ENCODE results near the gene BACH2. TPM values are rescaled to one million over a fixed set of nuclear protein-coding genes. Genes with fewer than 3 reads are reported as not detected.
"Not testable (repeated sequence)": the region's sequence is repeated elsewhere in the genome, so short reads cannot be mapped to it uniquely, and the experiment has no call there.

The BACH2 gene
- total and polyA plus RNA-seq, 2 donors, result 0.90 to 7.5 TPM

DNA sequence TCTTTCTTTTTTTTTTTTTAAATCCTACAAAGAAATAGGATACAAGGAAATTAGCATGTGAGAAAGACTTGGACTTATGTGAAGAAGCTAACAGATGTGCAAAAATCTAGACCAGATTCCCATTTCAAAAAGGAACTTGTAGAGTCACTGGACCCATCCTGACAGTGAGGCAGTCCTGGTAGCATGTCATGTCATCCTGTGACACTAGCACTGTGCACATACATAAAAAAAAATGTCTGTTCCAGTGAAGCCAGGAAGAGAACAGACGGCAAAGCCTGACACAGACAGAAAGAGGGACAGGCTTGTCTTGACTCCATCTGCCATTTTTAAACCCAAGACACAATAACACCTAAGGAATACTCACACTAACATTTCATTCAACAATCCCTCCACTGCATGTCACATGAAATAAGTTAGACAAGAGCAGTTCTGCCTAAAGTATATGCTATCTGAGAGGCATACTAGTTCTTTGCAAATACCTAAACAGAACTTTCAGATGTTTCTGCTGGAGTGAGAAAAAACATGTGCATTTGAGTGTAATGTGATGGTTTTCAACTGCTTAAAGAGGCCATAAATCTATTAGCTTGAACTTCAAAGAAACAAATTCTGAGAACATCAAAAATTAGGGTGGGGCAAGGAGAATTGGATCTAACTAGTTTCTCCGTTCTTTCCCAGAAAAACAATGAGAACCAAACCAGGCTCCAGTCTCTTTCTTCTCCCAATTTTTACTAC, 159.6 kb downstream of the BACH2 start:
- no peaks in the 10 kb centered on the region for H3K4me1 ChIP-seq (ENCODE audit: insufficient read depth)
- DNase-seq (ENCODE audit: extremely low spot score), result no peak
- H3K36me3 ChIP-seq (ENCODE audit: insufficient read depth), result no peaks in the 10 kb centered on the region
- H3K27ac ChIP-seq (ENCODE audit: low read depth), result no peak overlapping the region
- no peak overlapping the region for H3K4me3 ChIP-seq (ENCODE audit: low read depth, low read length)
- WGBS, result 65% methylated on average over 2 of the region's 2 CpGs

- Histone ChIP-seq H3K4me3 (ENCODE audit: low read depth, low read length) (no peak overlapping the region), H3K4me1 (ENCODE audit: insufficient read depth) (no peaks in the 10 kb centered on the region), H3K36me3 (ENCODE audit: insufficient read depth) (no peaks in the 10 kb centered on the region), H3K27ac (ENCODE audit: low read depth) (no peak overlapping the region)
- WGBS, result 94% methylated on average over 2 of the region's 2 CpGs
- no peak for DNase-seq (ENCODE audit: extremely low spot score)
Measured at GRCh38 chr6:90136176-90136575, 160.5 kb downstream of the BACH2 start.

GRCh38 chr6:90135667-90136066, 161.0 kb downstream of the BACH2 start:
- H3K36me3 ChIP-seq (ENCODE audit: insufficient read depth), result no peaks in the 10 kb centered on the region
- no peak overlapping the region for H3K27ac ChIP-seq (ENCODE audit: low read depth)

GRCh38 chr6:90133664-90134063, 163.0 kb downstream of the BACH2 start:
- 98% methylated on average over 3 of the region's 3 CpGs for WGBS
- H3K27ac ChIP-seq (ENCODE audit: low read depth); H3K4me3 ChIP-seq (ENCODE audit: low read depth, low read length); DNase-seq (ENCODE audit: extremely low spot score); H3K36me3 ChIP-seq (ENCODE audit: insufficient read depth); H3K4me1 ChIP-seq (ENCODE audit: insufficient read depth): not testable (repeated sequence)

More at GRCh38 chr6:90135667-90136066, 161.0 kb downstream of the BACH2 start:
- Histone ChIP-seq H3K4me3 (ENCODE audit: low read depth, low read length) (no peak overlapping the region), H3K4me1 (ENCODE audit: insufficient read depth) (no peaks in the 10 kb centered on the region)
- DNase-seq (ENCODE audit: extremely low spot score), result no peak
- WGBS, result 87% methylated on average over 5 of the region's 5 CpGs

GRCh38 chr6:90131614-90132423, 164.8 kb downstream of the BACH2 start:
- 66% methylated on average over 7 of the region's 7 CpGs for WGBS
- no peak overlapping the region for H3K27ac ChIP-seq (ENCODE audit: low read depth)
- no peaks in the 10 kb centered on the region for H3K36me3 ChIP-seq (ENCODE audit: insufficient read depth)
- no peak overlapping the region for H3K4me3 ChIP-seq (ENCODE audit: low read depth, low read length)
- no peak for DNase-seq (ENCODE audit: extremely low spot score)
- H3K4me1 ChIP-seq (ENCODE audit: insufficient read depth), result no peaks in the 10 kb centered on the region

DNA sequence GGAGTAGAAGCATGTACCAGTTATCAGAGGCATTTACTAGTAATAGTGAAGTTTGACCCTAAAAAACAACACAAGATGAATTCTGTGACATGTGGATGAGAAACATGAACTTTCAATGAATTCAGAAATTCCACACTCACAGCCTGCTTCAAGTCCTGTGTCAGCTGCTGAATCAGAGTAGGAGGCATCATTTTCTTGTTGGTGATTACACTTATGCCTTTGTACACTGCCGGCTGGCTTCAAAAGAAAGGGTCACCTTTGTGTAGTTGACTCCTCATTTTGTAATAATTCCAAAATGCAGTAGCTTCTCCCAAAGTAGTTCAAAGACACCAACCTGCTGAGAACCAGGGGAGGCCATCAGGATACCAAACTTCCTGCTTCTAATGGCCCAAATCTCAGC, 165.5 kb downstream of the BACH2 start:
- no peaks in the 10 kb centered on the region for H3K4me1 ChIP-seq (ENCODE audit: insufficient read depth)
- 81% methylated on average over 1 of the region's 1 CpG for WGBS
- no peak for DNase-seq (ENCODE audit: extremely low spot score)
- H3K4me3 ChIP-seq (ENCODE audit: low read depth, low read length), result no peak overlapping the region
- H3K27ac ChIP-seq (ENCODE audit: low read depth), result no peak overlapping the region
- H3K36me3 ChIP-seq (ENCODE audit: insufficient read depth), result no peaks in the 10 kb centered on the region

- not testable (repeated sequence) for H3K4me3 ChIP-seq (ENCODE audit: low read depth, low read length); H3K4me1 ChIP-seq (ENCODE audit: insufficient read depth); DNase-seq (ENCODE audit: extremely low spot score); H3K36me3 ChIP-seq (ENCODE audit: insufficient read depth); H3K27ac ChIP-seq (ENCODE audit: low read depth)
- 75% methylated on average over 2 of the region's 2 CpGs for WGBS
Measured at GRCh38 chr6:90128687-90129086, 168.0 kb downstream of the BACH2 start.

- Histone ChIP-seq H3K4me3 (ENCODE audit: low read depth, low read length) (no peak overlapping the region), H3K27ac (ENCODE audit: low read depth) (no peak overlapping the region), H3K36me3 (ENCODE audit: insufficient read depth) (no peaks in the 10 kb centered on the region), H3K4me1 (ENCODE audit: insufficient read depth) (no peaks in the 10 kb centered on the region)
- 88% methylated on average over 7 of the region's 7 CpGs for WGBS
- DNase-seq (ENCODE audit: extremely low spot score), result no peak
Measured at GRCh38 chr6:90127595-90127994, 169.0 kb downstream of the BACH2 start.

GRCh38 chr6:90126839-90127238, 169.8 kb downstream of the BACH2 start:
- WGBS, result 87% methylated on average over 4 of the region's 4 CpGs
- H3K4me3 ChIP-seq (ENCODE audit: low read depth, low read length), result no peak overlapping the region

DNA sequence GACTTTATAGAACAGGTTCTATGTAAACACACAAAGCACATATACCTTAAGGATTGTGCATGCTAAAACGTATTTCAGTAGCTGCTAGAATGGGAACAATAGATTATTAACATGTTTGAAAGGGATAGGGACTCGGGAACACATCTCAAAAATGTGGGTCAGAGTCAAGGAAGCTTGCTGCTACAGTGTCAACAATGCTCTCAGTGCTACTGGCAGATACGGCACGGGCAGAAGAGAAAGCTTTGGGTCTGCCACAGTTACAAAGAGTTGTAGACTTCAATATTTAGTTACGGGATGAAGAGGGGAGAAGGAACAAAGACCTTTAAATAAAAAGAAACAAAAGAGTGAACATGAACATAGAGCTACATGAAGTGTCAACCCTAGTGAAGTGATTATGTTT, 170.5 kb downstream of the BACH2 start:
- WGBS, result 62% methylated on average over 5 of the region's 5 CpGs

More at GRCh38 chr6:90126839-90127238, 169.8 kb downstream of the BACH2 start:
- no peaks in the 10 kb centered on the region for H3K4me1 ChIP-seq (ENCODE audit: insufficient read depth)
- no peak overlapping the region for H3K27ac ChIP-seq (ENCODE audit: low read depth)
- DNase-seq (ENCODE audit: extremely low spot score), result no peak
- no peaks in the 10 kb centered on the region for H3K36me3 ChIP-seq (ENCODE audit: insufficient read depth)

DNA sequence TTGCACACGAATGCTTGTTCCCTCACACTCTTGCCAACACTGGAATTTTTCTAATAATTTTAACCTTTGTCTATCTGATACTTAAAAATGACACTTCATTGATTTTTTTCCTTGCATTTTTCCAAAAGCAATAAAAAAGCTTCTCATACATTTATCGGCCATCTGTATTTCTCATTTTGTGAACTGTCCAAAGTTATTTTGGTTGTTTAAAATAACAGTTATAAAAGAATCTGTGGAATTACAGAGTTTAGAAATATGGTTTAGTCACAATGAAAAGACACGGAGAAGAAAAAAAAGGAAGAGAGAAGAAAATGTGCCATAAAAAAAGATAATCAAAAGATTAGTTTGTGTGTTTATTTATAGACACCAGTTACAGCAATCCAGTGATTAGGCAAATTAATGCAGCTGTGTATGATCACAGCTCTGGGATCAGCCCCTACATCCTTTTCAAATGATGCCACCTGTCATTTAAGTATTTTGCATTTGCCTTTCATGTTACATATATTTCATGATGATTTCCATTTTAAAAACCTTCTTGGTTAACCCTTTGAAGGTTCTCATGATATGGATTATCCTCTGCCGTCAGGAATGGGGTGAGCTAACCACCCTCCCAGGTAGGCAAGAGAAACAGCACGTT, 171.7 kb downstream of the BACH2 start:
- H3K36me3 ChIP-seq (ENCODE audit: insufficient read depth), result no peaks in the 10 kb centered on the region
- no peak for DNase-seq (ENCODE audit: extremely low spot score)
- no peak overlapping the region for H3K27ac ChIP-seq (ENCODE audit: low read depth)
- no peak overlapping the region for H3K4me3 ChIP-seq (ENCODE audit: low read depth, low read length)
- no peaks in the 10 kb centered on the region for H3K4me1 ChIP-seq (ENCODE audit: insufficient read depth)
- 51% methylated on average over 5 of the region's 5 CpGs for WGBS

More for the DNA sequence above, 170.5 kb downstream of the BACH2 start:
- DNase-seq (ENCODE audit: extremely low spot score), result no peak
- Histone ChIP-seq H3K4me3 (ENCODE audit: low read depth, low read length) (no peak overlapping the region), H3K36me3 (ENCODE audit: insufficient read depth) (no peaks in the 10 kb centered on the region), H3K4me1 (ENCODE audit: insufficient read depth) (no peaks in the 10 kb centered on the region), H3K27ac (ENCODE audit: low read depth) (no peak overlapping the region)

DNA sequence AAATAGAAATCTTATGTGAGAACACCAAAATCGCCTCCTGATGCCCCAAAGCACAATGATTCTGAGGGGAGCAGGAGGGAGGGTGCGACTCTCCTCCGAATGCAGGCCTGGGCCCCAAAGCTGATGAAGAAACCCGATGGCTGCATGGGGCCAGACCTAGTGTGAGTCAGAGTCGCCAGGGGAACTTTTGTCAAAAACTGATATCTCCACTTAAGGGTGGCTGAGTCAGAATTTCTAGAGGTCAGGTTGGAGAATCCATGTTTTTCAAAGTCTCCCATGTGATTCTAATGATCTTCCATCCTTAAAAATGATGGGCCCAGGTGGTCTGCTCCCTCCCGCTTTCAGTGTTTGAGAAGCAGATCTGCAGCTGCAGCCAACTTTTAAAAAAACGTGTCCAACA, 172.8 kb downstream of the BACH2 start:
- no peak for DNase-seq (ENCODE audit: extremely low spot score)
- Histone ChIP-seq H3K4me1 (ENCODE audit: insufficient read depth) (no peaks in the 10 kb centered on the region), H3K36me3 (ENCODE audit: insufficient read depth) (no peaks in the 10 kb centered on the region), H3K27ac (ENCODE audit: low read depth) (no peak overlapping the region), H3K4me3 (ENCODE audit: low read depth, low read length) (no peak overlapping the region)
- WGBS, result 85% methylated on average over 7 of the region's 7 CpGs

GRCh38 chr6:90121982-90122381, 174.7 kb downstream of the BACH2 start:
- no peak for DNase-seq (ENCODE audit: extremely low spot score)
- no peaks in the 10 kb centered on the region for H3K36me3 ChIP-seq (ENCODE audit: insufficient read depth)
- 85% methylated on average over 4 of the region's 4 CpGs for WGBS
- no peak overlapping the region for H3K27ac ChIP-seq (ENCODE audit: low read depth)
- H3K4me3 ChIP-seq (ENCODE audit: low read depth, low read length), result no peak overlapping the region
- no peaks in the 10 kb centered on the region for H3K4me1 ChIP-seq (ENCODE audit: insufficient read depth)

- Histone ChIP-seq H3K4me3 (ENCODE audit: low read depth, low read length) (no peak overlapping the region), H3K27ac (ENCODE audit: low read depth) (no peak overlapping the region), H3K4me1 (ENCODE audit: insufficient read depth) (no peaks in the 10 kb centered on the region), H3K36me3 (ENCODE audit: insufficient read depth) (no peaks in the 10 kb centered on the region)
- DNase-seq (ENCODE audit: extremely low spot score), result no peak
- WGBS, result 85% methylated on average over 2 of the region's 2 CpGs
Measured at GRCh38 chr6:90120327-90120726, 176.3 kb downstream of the BACH2 start.
